GM19239 (cell line): ENCODE results near the gene C2CD3.

Source experiments
- DNase-seq: peaks from one replicate; pipeline ENCODE4 v3.0.0; 2011; ENCODE audit warnings: low spot score; ENCODE audit not compliant: insufficient read length
- FAIRE-seq: peaks from 2 replicates; lab custom pipeline; 2011; peaks lifted over from hg19 to GRCh38; lab: Jason Lieb, UNC

C2CD3 gene

GRCh38 chr11:73972187-73972586 lies 198.6 kb downstream of the C2CD3 start:
- FAIRE-seq (no peak), DNase-seq (no peak)

GRCh38 chr11:73971175-73971719 lies 199.6 kb downstream of the C2CD3 start:
- no peak for DNase-seq
- no peak for FAIRE-seq

GRCh38 chr11:73969991-73970800 lies 200.6 kb downstream of the C2CD3 start:
- DNase-seq = no peak
- no peak for FAIRE-seq

GRCh38 chr11:73969091-73969490 lies 201.7 kb downstream of the C2CD3 start:
- DNase-seq = no peak
- no peak for FAIRE-seq

- no peak for DNase-seq
- no peak for FAIRE-seq
Measured at GRCh38 chr11:73968356-73968966, 202.3 kb downstream of the C2CD3 start.

GRCh38 chr11:73965764-73966121 lies 205.1 kb downstream of the C2CD3 start:
- DNase-seq = no peak
- FAIRE-seq = no peak

- FAIRE-seq (peak; percentile 33), DNase-seq (no peak)
Measured at GRCh38 chr11:73965076-73965763, 205.6 kb downstream of the C2CD3 start.

- no peak for FAIRE-seq
- no peak for DNase-seq
Measured at GRCh38 chr11:73963861-73964260, 206.9 kb downstream of the C2CD3 start.
